ENCODE results near the gene ATP8B4. TPM values are rescaled to one million over a fixed set of nuclear protein-coding genes. Genes with fewer than 3 reads are reported as not detected.

Gene ATP8B4
- total RNA-seq, 1 experiment from 2014 or later = 0.24 TPM

- DNase-seq = no peak
- H3K9me3 Mint-ChIP-seq (ENCODE audit: low read depth, unreplicated experiment) = no peaks in the 10 kb centered on the region
- no peaks in the 10 kb centered on the region for H3K4me1 Mint-ChIP-seq (ENCODE audit: low read depth, unreplicated experiment)
- no peak for TF ChIP-seq CTCF (IDR thresholded peaks at IDR 0.05; ENCODE audit: unreplicated experiment)
- intact Hi-C loops (cut with micrococcal nuclease; ENCODE audit: unreplicated experiment) = no loop called here
- CTCF ChIA-PET = no interaction called here
- no peaks in the 10 kb centered on the region for H3K36me3 Mint-ChIP-seq (ENCODE audit: insufficient read depth, unreplicated experiment)
- no peak overlapping the region for H3K4me3 Mint-ChIP-seq (ENCODE audit: low read depth, unreplicated experiment)
- H3K27me3 Mint-ChIP-seq (ENCODE audit: unreplicated experiment) = peaks cover 32% of the 10 kb centered on the region
- H3K27ac Mint-ChIP-seq (ENCODE audit: unreplicated experiment) = no peak overlapping the region
- no TSS peak for BruUV-seq (replicated peaks)
Measured at GRCh38 chr15:50017522-50017921, 101.5 kb downstream of the ATP8B4 start.

GRCh38 chr15:50016951-50017350 lies 102.1 kb downstream of the ATP8B4 start:
- BruUV-seq (replicated peaks) = no TSS peak
- no peaks in the 10 kb centered on the region for H3K4me1 Mint-ChIP-seq (ENCODE audit: low read depth, unreplicated experiment)
- CTCF ChIA-PET = no interaction called here
- DNase-seq = no peak
- intact Hi-C loops (cut with micrococcal nuclease; ENCODE audit: unreplicated experiment) = no loop called here
- no peak overlapping the region for H3K4me3 Mint-ChIP-seq (ENCODE audit: low read depth, unreplicated experiment)
- H3K36me3 Mint-ChIP-seq (ENCODE audit: insufficient read depth, unreplicated experiment) = no peaks in the 10 kb centered on the region
- H3K27ac Mint-ChIP-seq (ENCODE audit: unreplicated experiment) = no peak overlapping the region
- no peaks in the 10 kb centered on the region for H3K9me3 Mint-ChIP-seq (ENCODE audit: low read depth, unreplicated experiment)
- peaks cover 32% of the 10 kb centered on the region for H3K27me3 Mint-ChIP-seq (ENCODE audit: unreplicated experiment)
- no peak for TF ChIP-seq CTCF (IDR thresholded peaks at IDR 0.05; ENCODE audit: unreplicated experiment)

- CTCF ChIA-PET = no interaction called here
- TF ChIP-seq CTCF (IDR thresholded peaks at IDR 0.05; ENCODE audit: unreplicated experiment) = no peak
- BruUV-seq (replicated peaks) = no TSS peak
- H3K4me1 Mint-ChIP-seq (ENCODE audit: low read depth, unreplicated experiment) = no peaks in the 10 kb centered on the region
- H3K27me3 Mint-ChIP-seq (ENCODE audit: unreplicated experiment) = peaks cover 17% of the 10 kb centered on the region
- H3K36me3 Mint-ChIP-seq (ENCODE audit: insufficient read depth, unreplicated experiment) = no peaks in the 10 kb centered on the region
- no peaks in the 10 kb centered on the region for H3K9me3 Mint-ChIP-seq (ENCODE audit: low read depth, unreplicated experiment)
- no peak overlapping the region for H3K27ac Mint-ChIP-seq (ENCODE audit: unreplicated experiment)
- intact Hi-C loops (cut with micrococcal nuclease; ENCODE audit: unreplicated experiment) = no loop called here
- no peak for DNase-seq
- no peak overlapping the region for H3K4me3 Mint-ChIP-seq (ENCODE audit: low read depth, unreplicated experiment)
Measured at GRCh38 chr15:50012790-50013189, 106.2 kb downstream of the ATP8B4 start.

- DNase-seq = no peak
- Mint-ChIP-seq H3K4me3 (ENCODE audit: low read depth, unreplicated experiment) (no peak overlapping the region), H3K36me3 (ENCODE audit: insufficient read depth, unreplicated experiment) (no peaks in the 10 kb centered on the region), H3K4me1 (ENCODE audit: low read depth, unreplicated experiment) (no peaks in the 10 kb centered on the region), H3K27me3 (ENCODE audit: unreplicated experiment) (no peaks in the 10 kb centered on the region), H3K9me3 (ENCODE audit: low read depth, unreplicated experiment) (no peaks in the 10 kb centered on the region), H3K27ac (ENCODE audit: unreplicated experiment) (no peak overlapping the region)
- CTCF ChIA-PET = no interaction called here
- no peak for TF ChIP-seq CTCF (IDR thresholded peaks at IDR 0.05; ENCODE audit: unreplicated experiment)
- no TSS peak for BruUV-seq (replicated peaks)
- intact Hi-C loops (cut with micrococcal nuclease; ENCODE audit: unreplicated experiment) = loop anchor here (10.0 kb wide), 1 partner anchor 545 kb away; no protein-coding TSS in a partner anchor
Measured at GRCh38 chr15:50009634-50010033, 109.4 kb downstream of the ATP8B4 start.

Data from Calu3 (cell line).